HG03108 (cell line): ENCODE results near the gene FDX1.

Source experiments
- ATAC-seq: cut with Tn5 transposase; IDR thresholded peaks from one replicate; pipeline ENCODE4 v1.9.1; 2021; ENCODE audit warnings: moderate library complexity; ENCODE audit not compliant: unreplicated experiment

FDX1 gene

GRCh38 chr11:110465231-110465630 lies 35.5 kb downstream of the FDX1 start:
- no peak for ATAC-seq

DNA sequence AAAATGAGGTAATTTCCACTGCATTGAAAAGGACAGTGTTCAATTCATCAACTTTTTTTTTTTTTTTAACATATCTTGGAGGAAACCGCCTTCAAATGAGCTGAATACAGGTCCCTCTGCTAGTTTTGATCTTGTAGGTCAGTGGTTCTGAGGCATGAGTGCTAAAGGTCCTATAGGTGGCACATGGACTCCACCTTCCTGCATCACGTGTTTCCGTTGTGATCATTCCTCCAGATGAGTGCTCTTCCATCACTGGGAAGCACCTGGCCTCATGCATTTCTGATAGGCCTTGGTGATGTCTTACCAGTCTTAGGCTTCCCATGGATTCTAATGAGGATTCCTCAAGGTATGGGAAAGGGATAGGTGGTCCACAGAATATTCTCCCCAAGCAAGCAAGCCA lies 37.8 kb downstream of the FDX1 start:
- ATAC-seq = no peak

DNA sequence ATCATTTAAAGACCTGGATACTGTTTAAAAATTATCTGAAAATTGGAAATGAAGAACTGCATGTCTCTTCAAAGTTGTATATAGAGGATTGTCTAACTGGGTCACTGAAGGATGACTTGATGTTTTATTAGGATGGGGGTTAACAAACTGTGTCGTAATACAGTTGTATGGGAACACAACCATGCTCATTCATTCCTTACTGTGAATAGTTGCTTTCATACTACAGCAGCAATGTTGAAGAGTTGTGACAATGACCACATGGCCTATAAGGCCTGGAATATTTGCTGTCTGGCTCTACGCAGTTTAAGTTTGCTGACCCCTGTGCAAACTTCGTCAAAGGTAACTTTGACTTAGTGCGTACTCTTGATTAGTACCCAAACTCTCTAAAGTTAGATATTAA lies 38.4 kb downstream of the FDX1 start:
- no peak for ATAC-seq

GRCh38 chr11:110469127-110469526 lies 39.4 kb downstream of the FDX1 start:
- no peak for ATAC-seq

DNA sequence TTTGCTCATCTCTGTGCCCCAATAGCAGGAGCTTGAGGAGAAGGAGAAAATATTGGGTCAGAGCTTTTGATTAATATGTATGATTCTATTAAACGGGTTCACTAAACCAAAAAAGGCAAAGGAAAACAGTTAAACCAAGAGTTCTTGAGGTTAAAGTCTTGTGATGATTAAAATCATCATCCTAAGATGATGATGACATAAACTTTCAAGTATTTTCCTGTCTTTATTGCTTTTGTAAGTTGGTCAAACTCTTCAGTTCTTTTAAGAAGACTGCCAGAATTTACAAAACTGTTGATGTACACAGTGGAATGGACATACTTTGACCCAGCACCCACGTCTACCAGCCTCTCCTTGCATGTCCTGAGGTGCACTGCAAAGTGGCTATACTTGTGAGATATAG lies 41.0 kb downstream of the FDX1 start:
- ATAC-seq = no peak

GRCh38 chr11:110471371-110471770 lies 41.6 kb downstream of the FDX1 start:
- ATAC-seq = no peak

DNA sequence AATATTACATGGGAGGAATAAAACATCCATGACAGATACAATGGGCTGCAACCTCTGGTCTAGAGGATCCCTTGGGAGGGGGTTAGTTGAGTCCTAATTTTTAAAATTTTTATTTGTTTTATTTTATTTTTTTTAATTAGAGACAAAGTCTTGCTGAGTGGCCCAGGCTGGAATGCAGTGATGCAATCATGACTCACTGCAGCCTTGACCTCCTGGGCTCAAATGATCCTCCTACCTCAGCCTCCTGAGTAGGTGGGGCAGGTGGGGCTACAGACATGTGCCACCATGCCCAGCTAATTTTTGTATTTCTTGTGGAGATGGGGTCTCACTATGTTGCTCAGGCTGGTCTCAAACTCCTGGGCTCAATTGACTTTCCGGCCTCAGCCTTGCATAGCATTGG lies 43.1 kb downstream of the FDX1 start:
- ATAC-seq = no peak

- no peak for ATAC-seq
Measured at GRCh38 chr11:110473706-110474105, 44.0 kb downstream of the FDX1 start.

GRCh38 chr11:110474578-110474977 lies 44.8 kb downstream of the FDX1 start:
- ATAC-seq = no peak

GRCh38 chr11:110475671-110476070 lies 45.9 kb downstream of the FDX1 start:
- no peak for ATAC-seq

DNA sequence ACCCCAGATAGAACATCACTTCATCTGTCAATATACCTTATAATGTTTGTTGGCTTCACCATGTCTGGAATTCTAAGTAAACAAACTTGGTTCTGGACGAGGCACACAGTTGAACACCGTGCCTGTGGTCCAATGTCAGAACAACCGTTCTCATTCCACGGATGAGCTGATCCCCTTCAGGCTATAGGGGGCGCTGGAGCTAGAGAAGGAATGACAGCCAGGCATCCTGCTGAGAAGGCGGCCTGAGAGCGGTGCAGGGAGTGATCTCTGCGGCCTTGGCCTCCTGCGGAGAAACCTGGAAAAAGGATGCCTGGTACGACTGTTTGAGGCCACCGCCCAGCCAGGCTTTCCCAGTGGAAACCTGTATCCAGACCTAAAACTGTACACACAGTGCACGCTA lies 48.7 kb downstream of the FDX1 start:
- no peak for ATAC-seq

DNA sequence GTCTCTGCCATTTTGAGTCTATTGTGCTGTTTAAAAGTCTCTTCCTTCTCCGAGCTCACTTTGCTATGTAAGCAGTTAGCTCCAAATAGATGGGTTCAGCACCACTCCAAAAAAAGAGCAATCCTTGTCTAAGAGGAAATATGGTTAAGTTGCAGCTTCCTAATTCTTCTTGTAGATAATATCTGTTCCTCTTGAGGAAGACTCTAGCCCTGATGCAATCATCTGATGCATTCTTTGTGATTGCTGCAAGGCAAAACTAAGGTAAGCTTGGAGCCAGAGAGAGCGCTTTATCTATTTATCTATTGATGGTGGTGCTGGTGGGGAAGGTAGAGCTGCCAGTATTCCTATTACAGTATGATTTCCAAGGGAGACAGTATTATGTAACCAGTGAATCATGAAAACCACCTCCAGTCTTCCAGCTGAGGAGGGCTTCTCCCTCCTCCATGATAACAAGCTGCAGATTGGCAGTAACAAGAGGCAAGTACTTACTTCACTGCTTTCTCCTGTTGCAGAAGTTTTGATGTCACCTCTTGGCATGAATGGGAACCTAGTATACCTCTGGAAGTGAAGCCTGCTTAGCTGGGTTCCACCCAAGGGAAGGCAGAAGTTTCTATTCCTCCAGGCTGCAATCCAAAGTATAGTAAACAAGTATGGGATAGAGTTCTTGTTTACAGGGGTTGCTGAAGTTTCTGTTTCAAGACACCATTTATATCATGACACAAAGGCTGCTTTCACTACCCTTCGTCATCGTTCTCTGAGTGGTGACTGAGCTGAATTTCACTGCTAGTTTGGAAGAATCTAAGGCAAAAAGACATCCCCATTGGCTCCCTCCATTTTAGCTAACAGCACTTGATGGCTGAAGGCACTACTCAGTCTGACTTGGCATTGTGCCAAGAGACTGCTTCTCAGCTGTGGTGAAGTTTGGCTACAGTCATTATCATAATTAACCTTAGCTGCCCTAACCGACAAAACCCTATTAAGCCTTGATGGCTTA lies 49.7 kb downstream of the FDX1 start:
- no peak for ATAC-seq

- ATAC-seq = no peak
Measured at GRCh38 chr11:110481523-110481922, 51.8 kb downstream of the FDX1 start.

- no peak for ATAC-seq
Measured at GRCh38 chr11:110486156-110486555, 56.4 kb downstream of the FDX1 start.

- no peak for ATAC-seq
Measured at GRCh38 chr11:110488446-110488845, 58.7 kb downstream of the FDX1 start.

DNA sequence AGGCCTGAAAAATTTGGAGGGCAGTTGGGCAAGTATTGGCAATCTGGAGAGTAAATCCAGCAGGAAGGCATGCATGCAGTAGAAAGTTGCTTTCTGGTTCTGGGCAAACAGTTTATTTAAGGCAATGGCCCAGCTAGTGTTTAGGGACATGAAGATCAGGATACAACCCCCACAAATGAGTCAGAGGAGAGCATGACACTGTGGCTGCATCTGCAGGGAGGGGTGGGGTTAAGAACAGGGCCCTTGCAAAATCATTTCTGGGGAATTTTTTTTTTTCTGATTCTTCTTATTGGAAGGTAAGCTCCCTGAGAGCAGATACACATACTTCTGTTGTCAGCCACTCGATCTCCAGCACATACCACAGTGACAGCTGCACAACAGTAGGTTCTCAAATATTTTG lies 61.1 kb downstream of the FDX1 start:
- ATAC-seq = no peak

DNA sequence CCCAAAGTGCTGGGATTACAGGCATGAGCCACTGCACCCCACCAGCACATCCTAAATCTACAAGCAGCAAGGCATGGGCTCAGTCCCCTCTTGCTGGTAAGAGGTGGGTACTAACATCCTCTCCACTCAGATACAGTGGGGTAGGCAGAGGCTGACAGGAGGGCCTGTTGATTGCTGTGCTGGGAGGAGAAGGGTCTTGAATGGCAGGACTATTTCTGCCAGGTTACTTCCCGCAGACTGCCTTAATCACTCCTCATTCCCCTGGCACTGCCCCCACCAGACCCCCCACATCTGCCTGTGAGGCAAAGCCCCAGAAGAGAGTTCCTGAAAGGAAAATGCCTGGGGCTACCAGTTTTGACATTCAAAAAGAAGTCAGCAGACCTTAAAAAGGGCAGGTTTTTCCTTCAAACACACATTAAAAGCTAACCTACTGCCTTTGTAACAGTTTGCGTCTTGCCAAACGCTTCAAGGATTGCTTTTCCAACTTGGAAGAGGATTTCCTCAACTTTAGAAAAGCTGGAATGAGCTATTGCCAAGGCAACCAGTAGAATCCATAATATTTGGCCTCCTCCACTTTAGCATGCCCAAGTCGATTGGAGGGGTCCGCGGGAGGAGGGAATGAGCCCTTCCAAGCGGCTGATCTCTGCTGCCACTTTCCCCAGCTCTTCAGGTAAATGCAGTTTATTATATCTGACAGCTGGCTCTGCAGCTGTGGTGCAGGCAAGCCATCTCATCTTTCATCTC lies 62.0 kb downstream of the FDX1 start:
- no peak for ATAC-seq

- no peak for ATAC-seq
Measured at GRCh38 chr11:110492321-110492685, 62.6 kb downstream of the FDX1 start.

DNA sequence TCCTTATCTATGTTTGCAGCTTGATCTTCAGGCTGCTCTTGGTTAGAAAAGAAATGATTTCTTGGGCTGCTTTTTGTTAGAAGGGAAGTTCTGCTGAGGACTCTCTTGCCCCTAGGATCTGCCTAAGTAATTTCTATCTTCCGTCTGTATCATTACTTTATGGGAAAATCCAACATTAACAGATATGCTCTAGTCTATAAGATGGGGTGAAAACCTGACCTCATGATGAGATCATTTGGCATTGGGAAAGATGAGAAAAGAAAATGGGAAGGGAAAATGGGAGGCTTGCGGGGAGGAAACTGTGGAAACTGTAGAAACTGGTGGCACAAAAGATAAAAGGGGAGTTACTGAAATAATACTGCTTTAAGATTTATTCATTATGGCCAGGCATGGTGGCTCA lies 63.6 kb downstream of the FDX1 start:
- no peak for ATAC-seq

GRCh38 chr11:110497231-110497978 lies 67.7 kb downstream of the FDX1 start:
- no peak for ATAC-seq

DNA sequence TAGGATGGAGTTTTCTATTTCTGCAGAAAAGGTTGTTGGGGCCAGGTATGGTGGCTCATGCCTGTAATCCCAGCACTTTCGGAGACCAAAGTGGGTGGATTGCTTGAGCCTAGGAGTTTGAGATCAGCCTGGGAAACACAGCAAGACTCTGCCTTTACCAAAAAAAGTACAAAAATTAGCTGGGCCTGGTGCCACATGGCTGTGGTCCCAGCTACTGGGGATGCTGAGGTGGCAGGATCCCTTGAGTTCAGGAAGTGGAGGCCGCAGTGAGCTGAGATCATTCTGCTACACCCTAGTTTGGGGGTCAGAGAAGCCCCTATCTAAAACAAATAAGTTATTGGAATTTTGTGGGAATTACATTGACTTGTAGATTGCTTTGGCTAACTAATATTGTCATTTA lies 71.7 kb downstream of the FDX1 start:
- ATAC-seq = no peak
